ENCODE data around the gene OR4K2.

DNA sequence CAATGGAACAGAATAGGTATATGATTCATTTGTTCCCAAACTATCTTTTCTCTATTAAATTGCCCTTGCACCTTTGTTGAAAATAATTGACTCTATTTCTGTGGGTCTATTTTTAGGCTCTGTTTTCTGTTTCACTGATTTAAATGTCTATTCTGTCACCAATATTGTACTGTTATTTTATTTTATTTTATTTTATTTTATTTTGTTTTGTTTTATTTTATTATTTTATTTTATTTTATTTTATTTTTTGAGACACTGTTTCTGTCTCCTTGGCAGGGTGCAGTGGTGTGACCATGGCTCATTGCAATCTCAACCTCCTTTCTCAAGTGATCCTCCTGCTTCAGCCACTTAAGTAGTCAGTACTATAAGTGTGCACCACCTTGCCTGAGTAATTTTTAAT, 36.5 kb upstream of the OR4K2 start:
- TF ChIP-seq, protein P1, sequence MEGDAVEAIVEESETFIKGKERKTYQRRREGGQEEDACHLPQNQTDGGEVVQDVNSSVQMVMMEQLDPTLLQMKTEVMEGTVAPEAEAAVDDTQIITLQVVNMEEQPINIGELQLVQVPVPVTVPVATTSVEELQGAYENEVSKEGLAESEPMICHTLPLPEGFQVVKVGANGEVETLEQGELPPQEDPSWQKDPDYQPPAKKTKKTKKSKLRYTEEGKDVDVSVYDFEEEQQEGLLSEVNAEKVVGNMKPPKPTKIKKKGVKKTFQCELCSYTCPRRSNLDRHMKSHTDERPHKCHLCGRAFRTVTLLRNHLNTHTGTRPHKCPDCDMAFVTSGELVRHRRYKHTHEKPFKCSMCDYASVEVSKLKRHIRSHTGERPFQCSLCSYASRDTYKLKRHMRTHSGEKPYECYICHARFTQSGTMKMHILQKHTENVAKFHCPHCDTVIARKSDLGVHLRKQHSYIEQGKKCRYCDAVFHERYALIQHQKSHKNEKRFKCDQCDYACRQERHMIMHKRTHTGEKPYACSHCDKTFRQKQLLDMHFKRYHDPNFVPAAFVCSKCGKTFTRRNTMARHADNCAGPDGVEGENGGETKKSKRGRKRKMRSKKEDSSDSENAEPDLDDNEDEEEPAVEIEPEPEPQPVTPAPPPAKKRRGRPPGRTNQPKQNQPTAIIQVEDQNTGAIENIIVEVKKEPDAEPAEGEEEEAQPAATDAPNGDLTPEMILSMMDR (IDR thresholded peaks at IDR 0.05): no peak
- TF ChIP-seq TCF7L2 (IDR thresholded peaks at IDR 0.05; ENCODE audit: low read depth, low read length): no peak
- TF ChIP-seq, protein P2, sequence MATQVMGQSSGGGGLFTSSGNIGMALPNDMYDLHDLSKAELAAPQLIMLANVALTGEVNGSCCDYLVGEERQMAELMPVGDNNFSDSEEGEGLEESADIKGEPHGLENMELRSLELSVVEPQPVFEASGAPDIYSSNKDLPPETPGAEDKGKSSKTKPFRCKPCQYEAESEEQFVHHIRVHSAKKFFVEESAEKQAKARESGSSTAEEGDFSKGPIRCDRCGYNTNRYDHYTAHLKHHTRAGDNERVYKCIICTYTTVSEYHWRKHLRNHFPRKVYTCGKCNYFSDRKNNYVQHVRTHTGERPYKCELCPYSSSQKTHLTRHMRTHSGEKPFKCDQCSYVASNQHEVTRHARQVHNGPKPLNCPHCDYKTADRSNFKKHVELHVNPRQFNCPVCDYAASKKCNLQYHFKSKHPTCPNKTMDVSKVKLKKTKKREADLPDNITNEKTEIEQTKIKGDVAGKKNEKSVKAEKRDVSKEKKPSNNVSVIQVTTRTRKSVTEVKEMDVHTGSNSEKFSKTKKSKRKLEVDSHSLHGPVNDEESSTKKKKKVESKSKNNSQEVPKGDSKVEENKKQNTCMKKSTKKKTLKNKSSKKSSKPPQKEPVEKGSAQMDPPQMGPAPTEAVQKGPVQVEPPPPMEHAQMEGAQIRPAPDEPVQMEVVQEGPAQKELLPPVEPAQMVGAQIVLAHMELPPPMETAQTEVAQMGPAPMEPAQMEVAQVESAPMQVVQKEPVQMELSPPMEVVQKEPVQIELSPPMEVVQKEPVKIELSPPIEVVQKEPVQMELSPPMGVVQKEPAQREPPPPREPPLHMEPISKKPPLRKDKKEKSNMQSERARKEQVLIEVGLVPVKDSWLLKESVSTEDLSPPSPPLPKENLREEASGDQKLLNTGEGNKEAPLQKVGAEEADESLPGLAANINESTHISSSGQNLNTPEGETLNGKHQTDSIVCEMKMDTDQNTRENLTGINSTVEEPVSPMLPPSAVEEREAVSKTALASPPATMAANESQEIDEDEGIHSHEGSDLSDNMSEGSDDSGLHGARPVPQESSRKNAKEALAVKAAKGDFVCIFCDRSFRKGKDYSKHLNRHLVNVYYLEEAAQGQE (IDR thresholded peaks at IDR 0.05; ENCODE audit: insufficient read depth in 1 of 2, low read depth in 2 of 2, low read length in 1 of 2): no peak
- TF ChIP-seq POLR2AphosphoS5 (IDR thresholded peaks at IDR 0.05; ENCODE audit: low read depth, low read length): no peak

Data from Panc1 (cell line).